ENCODE results near the gene RAB40C.

RAB40C gene

DNA sequence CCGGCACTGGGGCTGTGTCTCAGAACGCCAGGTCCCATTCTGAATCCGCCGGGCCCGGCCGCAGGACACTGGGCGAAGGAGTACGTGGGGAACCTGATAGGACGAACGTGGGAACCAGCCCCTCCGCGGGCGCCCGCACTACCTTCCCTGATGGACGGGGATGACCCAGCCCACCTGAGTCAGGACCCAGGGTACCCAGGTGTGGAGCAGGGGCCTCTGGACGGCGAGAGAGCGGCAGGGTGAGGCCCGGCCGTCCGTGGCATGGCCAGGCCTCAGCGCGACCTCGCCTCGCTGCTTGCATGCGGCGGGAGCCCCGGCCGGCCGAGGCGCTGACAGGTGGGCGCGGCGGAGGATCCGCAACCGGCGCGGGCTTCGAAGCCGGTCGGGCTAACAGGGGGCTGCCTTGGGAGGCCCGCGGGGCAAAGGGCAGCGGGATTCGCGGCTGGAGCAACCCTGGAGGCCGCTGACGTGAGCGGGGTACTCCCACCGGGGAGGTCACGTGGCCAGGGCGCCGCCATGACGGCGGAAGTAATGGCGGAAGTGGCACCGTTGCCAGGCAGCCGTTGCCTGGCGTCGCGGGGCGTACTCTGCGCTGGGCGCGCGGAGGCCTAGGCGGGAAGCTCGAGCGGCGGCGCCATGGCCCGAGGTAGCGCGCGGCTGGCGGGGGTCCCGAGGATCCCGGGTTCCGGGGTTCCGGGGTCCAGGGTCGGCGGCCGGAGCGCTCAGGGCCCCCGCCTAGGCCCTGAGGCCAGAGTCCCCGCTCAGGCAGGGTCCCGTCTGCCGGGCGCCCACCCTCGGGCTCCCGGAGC is 59.1 kb downstream of the RAB40C start, which contains the start of gene WDR90:
Gene WDR90, plus strand, starts transcription at position 585 of the 809 bp plus-strand sequence. Its CDS starts 52 bp downstream, at position 637.
- peak; percentile 83 to 94 (median 86) for DNase-seq

DNA sequence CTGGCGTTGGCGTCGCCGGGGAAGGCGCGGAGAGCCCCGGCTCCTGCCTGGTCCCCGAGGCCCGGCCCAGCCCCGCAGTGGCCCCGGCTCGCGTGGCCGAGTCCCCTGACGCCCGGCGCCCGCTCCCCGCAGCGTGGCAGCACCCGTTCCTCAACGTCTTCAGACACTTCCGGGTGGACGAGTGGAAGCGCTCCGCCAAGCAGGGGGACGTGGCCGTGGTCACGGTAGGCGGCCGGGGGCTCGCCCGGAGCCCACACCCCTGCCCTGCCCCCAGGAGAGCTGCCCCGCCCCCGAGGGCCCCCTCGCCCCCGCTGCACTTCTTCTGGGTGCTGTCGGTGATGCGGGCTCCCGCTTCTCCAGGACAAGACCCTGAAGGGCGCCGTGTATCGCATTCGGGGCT is 59.8 kb downstream of the RAB40C start:
- peak in 1 of 5 experiments; percentile 22 for DNase-seq

DNA sequence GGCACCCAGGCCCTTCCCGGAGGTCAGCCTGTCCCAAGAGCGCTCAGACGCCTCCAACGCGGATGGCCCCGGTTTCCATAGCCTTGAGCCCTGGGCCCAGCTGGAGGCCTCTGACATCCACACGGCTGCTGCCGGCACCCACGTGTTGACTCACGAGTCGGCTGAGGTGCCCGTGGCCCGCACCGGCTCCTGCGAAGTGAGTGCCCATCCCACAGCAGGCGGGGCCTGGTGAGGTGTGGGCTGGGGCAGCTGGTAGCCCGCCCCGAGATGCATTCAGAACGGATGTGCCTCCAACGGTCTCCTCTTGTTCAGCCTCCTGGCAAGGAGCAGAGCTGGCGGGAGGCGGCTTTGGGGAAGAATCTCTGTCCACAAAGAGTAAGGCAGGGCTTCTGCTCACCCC is 62.0 kb downstream of the RAB40C start:
- DNase-seq, result no peak

DNA sequence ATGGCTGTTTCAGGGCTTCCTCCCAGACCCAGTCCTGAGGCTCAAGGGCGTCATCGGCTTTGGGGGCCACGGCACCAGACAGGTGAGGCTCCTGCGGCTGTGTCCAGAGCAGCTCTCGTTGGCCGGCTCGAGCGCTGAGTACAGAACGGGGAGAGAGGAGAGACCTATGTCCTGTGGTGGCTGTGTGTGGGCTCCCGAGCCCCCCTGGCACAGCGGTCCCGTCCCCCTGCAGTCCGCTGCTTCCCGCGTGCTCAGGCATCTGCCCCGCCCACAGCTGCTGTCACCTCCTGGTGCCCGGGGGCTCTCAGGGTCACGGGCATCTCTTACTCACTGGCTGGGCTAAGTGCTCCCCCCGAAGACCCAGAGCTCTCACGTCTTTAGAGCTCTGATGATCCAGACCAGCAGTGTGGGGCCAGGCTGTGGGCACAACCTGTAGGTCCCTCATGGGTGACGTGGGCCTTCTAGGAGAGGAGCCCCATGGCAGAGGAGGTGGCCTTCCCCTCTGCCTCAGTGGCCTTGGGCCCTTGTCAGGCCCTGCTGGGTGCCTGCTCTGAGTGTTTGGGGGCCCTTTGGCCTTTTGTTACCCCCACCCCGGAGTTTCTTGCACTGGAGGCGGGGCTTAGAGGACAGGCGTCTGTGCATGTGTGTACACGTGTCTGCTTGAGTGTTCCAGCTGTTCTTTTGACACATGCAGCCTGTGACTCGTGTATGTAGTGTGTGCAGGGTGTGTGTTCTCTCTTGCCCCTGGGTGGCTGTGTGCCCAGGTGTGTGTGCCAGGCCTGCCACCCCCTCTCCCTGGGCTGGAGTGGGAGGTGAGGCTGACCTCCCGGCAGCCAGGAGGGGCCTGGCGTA is 62.8 kb downstream of the RAB40C start:
- DNase-seq, result no peak

DNA sequence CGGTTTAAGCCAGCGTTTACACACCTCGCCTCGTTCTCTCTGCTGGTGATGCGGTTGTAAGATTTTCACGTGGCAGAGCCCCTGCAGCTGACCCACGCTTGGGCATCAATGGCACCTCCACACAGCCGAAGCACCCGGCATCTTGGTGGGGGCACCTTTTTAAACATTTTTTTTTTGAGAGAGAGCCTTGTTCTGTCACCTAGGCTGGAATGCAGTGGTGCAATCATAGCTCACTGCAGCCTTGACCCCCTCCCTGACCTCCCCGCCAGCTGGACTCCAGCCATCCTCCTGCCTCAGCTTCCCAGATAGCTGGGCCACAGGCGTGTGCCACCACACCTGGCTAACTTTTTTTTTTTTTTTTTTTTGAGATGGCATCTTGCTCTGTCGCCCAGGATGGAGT is 64.2 kb downstream of the RAB40C start:
- DNase-seq, result no peak

DNA sequence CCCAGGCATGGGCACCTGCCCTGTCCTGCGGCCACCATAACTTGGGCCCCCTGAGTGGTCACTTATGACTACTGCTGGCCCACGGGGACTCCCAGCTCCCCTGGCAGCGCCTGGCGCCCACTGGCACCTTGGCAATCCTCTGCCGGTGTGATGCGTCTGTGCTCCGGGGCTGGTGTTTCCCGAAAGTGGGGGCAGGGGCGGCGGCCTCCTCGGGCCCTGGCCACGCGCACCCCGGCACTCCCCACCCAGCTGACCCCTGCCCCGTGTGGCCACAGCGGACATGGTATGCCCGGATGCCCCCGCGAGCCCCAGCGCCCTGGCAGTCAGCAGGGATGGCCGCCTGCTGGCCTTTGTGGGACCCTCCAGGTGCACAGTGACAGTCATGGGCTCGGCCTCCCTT is 67.6 kb downstream of the RAB40C start:
- no peak for DNase-seq

DNA sequence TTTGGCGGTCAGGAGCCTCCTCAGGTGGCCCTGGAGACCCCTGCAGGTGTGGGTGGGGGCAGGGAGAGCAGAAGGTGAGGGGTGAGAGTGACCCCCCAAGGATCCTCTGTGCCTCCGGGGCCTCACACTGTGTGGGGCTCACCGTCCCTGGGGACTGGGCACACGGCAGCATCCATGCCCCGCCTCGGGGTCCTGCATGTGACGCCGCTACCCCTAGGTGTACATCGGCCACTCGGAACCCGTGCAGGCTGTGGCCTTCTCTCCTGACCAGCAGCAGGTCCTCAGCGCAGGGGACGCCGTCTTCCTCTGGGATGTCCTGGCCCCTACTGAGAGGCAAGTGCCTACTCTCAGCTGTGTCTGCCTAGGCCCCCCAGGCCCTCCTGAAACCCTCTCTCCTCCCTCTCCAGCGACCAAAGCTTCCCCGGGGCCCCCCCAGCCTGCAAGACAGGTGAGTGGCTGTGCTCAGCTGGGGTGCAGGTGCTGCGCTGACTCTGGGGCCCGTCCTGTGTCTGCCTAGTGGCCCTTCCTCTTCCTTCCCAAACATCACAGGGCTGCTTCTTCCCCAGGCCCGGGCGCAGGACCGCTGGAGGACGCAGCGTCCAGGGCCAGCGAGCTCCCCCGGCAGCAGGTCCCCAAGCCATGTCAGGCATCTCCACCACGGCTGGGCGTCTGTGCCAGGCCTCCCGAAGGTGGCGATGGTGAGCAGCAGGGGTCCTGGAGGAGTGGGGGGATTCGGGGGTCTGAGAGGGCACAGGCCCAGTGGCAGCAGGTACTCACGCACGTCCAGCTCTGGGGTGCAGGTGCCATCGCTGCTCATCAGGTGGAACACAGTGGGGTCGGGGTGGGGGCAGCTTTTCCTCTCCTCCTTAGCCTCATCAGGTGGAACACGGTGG is 69.1 kb downstream of the RAB40C start:
- DNase-seq, result no peak

DNA sequence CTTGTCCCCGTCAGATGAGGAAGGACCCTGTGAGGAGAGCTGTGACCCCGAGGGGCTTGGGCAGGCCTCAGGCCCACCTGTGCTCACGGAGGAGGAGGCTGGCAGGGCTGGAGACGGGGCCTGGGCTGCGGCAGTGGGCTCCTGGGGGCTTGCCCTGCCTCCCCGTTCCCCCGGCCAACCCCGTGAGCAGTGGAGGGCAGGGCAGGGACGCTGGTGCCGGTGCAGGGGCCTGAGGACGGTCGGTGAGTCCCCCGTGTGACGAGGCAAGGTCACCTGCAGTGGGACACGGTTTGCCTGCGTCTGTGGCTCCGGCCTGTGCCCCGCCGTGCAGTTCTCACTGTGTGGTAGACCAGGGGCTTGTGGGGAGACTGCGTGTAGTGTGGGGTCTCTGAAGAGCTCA is 69.8 kb downstream of the RAB40C start:
- no peak for DNase-seq

DNA sequence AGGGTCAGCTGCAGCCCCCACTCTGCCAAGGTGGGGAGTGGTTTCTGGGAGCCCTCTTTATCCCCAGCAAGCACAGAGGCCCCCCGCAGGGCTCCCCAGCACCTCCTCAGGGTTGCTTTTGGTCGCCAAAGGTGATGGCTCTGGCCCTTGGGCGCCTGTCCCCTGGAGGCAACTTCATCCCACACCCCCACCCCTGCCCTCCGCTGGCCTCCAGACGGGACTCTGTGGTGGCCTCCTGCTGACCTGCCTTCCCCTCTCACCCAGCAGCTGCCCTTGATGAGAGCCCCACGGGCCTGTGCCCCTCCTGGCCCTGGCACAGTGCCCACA is 70.2 kb downstream of the RAB40C start:
- DNase-seq, result no peak

DNA sequence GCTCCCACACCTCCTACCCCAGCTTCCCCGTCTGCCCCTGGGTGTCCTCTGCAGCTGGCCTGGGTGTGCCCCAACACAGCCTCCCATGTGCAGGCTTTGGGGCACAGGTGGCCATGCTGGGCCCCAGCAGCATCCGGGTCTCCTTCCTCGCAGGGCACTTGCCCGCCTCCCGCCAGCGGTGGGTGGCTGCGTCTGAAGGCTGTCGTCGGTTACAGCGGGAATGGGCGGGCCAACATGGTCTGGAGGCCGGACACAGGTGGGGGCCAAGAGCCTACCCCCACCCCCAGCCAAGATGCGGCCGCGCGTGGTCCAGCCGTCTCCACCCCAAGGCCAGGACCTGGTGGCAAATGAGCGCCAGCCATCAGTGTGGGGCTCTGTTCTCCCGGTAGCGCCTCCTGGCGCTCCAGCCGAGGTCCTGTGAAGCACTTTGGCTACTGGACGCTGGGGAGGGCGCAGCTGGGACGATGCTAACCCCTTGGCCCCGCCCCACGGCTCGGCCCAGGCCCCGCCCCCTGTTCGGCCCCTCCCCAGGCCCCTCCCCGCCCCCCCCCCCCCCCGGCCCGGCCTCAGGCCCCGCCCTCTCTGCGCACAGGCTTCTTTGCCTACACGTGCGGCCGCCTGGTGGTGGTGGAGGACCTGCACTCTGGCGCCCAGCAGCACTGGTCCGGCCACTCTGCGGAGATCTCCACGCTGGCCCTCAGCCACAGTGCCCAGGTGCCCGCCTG is 70.8 kb downstream of the RAB40C start:
- peak in 4 of 5 experiments; percentile 49 to 70 (median 57) for DNase-seq

DNA sequence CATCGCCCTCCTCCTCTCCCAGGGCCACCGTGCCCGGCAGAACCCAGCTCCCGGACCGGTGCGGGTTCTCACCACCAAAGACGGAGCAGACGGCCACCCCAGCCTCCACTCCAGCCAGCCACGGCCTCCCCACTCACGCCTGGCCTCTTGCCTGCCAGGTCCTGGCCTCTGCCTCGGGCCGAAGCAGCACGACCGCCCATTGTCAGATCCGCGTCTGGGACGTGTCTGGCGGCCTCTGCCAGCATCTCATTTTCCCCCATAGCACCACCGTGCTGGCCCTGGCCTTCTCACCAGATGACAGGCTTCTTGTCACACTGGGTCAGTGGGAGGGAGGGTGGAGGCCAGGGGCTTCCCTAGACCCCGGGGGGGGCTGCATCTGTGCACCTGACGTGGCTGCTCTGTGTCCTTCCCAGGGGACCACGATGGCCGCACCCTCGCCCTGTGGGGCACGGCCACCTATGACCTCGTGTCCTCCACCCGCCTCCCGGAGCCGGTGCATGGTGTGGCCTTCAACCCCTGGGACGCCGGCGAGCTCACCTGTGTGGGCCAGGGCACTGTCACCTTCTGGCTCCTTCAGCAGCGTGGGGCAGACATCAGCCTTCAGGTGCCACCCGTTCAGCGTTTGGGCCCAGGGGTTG is 71.4 kb downstream of the RAB40C start:
- DNase-seq, result no peak

DNA sequence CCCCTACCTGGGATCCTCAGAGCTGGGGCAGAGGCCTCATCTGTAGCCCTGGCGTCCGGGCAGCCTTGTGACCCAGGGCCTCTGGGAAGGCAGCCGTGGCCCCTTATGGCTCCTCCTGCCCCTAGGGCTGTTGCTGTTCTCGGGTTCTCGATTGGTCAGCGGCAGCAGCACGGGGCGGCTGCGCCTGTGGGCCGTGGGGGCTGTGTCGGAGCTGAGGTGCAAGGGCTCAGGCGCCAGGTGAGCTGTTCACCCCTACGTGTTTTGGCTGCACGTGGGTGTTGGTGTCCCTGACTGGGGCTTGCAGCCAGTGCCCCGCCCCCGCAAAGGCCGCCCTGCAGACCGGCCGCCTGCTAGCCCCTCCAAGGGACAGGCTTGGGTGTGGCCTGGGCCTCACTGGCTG is 72.2 kb downstream of the RAB40C start:
- no peak for DNase-seq

DNA sequence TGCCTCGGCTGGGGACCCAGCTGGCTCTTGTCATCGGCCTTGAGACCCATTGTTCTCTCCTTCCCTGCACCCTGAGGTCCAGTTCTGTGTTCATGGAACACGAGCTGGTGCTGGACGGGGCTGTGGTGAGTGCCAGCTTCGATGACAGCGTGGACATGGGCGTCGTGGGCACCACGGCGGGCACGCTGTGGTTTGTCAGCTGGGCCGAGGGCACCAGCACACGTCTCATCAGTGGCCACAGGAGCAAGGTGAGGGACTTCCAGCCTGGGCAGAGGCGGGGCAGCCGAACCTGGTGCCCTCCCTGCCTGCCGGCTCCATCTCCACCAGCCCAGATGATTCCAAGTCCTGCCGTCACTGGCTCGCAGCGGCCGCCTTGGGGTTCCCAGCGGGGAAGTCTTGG is 72.7 kb downstream of the RAB40C start:
- DNase-seq, result no peak

DNA sequence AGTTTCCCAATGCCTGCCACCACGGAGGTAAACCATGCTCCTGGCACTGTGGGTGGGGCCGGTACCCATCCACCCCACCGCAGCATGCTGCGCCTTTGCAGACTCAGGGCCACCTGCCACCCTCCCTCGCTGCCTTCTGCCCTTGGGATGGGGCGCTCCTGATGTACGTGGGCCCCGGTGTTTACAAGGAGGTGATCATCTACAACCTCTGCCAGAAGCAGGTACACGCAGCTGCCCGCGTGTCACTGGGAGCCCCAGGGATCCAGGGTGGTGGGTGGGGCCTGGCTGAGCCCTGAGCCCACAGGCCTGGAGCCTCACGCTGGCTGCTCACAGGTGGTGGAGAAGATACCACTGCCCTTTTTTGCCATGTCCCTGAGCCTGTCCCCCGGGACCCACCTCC is 76.7 kb downstream of the RAB40C start:
- DNase-seq, result no peak

DNA sequence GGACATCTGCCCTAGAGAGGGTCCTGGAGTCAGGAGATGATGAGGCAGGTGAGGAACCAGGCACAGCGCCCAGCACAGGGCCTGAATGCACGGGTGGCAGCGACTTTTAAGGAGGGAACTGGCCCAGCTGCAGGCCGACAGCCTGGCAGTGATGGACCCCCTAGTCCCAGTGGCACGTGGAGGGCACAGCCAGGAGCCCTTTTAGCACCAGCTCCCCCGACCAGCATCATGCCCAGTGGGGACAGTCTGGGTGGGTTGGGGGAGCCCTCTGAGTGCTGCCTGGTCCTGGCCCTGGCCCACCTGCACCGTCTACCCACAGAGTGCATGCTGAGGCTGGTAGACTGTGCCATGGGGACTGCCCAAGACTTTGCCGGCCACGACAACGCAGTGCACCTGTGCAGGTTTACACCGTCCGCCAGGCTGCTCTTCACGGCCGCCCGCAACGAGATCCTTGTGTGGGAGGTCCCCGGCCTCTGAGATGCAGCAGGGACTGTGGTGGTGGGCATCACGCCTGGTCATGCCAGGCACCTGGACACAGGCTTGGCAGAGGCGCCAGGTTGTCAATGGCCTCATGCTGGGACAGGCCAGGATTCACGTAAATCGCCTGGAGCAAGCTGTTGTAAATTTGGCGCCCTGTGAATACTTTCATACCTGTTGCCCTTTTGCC is 77.4 kb downstream of the RAB40C start:
- no peak for DNase-seq

DNA sequence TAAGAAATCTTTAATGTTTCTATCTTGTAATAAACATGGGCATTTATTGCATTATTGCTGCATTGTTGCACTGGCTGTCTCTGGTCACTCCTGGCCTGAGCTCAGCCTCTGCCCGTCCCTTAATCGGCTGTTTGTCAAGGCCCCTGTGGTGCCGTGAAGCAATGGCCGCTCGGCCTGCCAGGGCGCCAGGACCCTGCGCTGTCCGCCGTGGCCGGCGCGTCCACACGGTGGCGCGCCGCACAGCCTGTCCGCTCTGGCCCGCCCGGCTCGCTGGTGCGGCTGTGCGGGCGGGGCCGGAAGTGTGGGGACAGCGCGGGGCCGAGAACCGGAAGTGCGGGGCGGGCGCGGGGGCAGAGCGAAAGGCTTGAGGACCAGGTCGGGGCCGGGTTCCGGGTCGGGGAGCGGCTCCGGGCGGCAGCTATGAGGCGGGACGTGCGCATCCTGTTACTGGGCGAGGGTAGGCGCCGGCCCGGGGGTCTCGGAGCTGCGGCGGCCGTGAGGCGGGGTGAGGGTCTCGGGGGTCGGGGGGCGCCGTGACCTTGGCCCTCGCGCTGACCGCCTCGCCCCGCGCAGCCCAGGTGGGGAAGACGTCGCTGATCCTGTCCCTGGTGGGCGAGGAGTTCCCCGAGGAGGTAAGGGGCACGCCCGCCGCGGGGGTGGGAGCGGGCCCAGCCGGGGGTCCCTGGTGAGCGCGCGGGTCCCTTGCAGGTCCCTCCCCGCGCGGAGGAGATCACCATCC is 78.1 kb downstream of the RAB40C start, which contains the start of gene RHOT2:
Gene RHOT2, plus strand, starts transcription at position 353 of the 739 bp plus-strand sequence. Its CDS starts 68 bp downstream, at position 421.
- peak; percentile 77 to 95 (median 87) for DNase-seq

DNA sequence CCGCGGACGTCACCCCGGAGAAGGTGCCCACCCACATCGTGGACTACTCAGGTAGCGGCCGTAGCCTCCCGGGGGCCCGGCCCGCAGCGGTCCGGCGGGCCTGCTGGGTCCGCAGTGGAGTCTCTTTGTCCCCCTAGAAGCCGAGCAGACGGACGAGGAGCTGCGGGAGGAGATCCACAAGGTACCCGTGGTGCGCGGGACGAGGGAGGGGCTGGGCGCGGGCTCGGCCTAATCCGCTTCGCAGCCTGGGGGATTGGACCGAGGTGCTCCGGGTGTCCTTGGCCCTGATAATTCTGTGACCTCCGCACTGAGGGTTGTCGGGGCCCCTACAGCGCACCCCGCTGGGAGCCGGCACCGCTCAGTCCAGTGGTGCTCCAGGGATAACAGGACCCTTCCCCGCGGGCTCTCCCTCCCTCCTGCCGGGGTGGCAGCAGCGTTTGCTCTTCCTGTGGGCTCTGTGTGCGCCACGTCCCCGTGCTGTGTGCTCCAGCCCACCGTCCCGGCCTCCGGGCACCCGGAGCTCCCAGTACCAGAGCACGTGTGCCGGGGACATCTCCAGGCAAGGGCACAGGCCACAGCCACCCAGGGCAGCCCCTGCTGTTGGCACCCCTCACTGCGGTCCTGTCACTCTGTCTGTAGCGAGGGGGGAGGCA is 78.8 kb downstream of the RAB40C start:
- DNase-seq, result no peak

DNA sequence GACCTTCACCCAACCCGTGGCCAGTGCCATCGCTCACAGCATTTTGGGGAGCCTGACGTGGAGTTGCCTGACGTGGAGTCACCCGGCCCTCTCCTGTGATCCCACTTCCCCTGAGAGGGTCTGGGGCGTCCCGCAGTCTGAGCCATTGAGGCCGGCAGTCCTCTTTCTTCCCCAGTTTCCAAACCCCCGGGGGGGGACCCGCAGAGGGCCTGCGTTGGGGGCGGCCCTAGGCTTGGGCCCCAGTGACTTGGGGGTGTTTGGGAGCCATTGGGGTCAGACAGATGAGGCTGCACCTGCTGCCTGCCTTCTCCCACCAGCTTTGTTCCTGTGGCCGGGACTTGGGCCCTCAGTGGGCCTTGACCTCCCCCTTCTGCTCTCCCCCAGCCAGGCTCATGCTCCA is 79.8 kb downstream of the RAB40C start:
- no peak for DNase-seq

DNA sequence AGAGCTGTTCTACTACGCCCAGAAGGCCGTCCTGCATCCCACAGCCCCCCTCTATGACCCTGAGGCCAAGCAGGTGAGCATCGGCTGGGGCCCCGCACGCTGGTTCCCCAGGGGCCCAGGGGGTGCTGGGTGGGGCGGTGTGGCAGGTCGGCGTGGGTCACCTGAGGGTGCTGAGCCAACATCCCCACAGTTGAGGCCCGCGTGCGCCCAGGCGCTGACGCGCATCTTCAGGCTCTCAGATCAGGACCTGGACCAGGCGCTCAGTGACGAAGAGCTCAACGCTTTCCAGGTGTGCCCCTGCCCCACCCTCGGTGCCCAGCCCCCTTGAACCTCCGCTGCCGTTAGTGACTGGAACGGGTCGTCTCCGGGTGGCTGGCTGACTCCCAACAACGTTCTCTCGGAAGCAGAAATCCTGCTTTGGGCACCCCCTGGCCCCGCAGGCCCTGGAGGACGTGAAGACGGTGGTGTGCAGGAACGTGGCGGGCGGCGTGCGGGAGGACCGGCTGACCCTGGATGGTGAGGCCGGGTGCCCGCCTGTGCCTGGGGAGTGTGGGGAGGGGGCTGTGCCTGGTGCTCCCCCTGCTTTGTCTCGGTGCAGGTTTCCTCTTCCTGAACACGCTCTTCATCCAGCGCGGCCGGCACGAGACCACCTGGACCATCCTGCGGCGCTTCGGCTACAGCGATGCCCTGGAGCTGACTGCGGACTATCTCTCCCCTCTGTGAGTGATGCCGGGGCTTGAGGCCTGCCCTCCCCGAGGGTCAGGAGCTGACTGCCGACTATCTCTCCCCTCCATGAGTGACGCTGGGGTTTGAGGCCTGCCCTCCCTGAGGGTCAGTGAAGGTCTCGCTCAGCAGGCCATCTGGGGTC is 80.9 kb downstream of the RAB40C start:
- no peak for DNase-seq

Measured in T-helper 2 cell (primary cell).